Measurements from ENCODE around the gene PCGF2. TPM values are rescaled to one million over a fixed set of nuclear protein-coding genes. Genes with fewer than 3 reads are reported as not detected.

The PCGF2 gene
- total and polyA plus RNA-seq, 2 of the 8 experiments (the other 6 are each of a cell fraction or from before 2014, with no cell fraction given), result 42.1 to 93.3 TPM

GRCh38 chr17:38727736-38728135 lies 20.4 kb downstream of the PCGF2 start:
- H2BK20ac ChIP-seq (ENCODE audit: low read length), result no peak overlapping the region
- H4K91ac ChIP-seq (replicated peaks; ENCODE audit: insufficient read length, low read length), result no peak overlapping the region
- H2AK5ac ChIP-seq (ENCODE audit: low read depth, low read length), result no peak overlapping the region
- H3K79me1 ChIP-seq (ENCODE audit: low read depth, low read length), result no peaks in the 10 kb centered on the region
- no peak overlapping the region for H3K9ac ChIP-seq (replicated peaks in 1 of 4; ENCODE audit: extremely low read depth in 1 of 4, low read depth in 3 of 4, low read length in 3 of 4)
- no peaks in the 10 kb centered on the region for H3K9me3 ChIP-seq (ENCODE audit: insufficient read depth in 2 of 2, low read depth in 1 of 2, low read length in 1 of 2)
- H3K23ac ChIP-seq (ENCODE audit: insufficient read length), result no peak overlapping the region
- H2BK120ac ChIP-seq (replicated peaks; ENCODE audit: low read depth, low read length), result no peak overlapping the region
- POLR2A ChIA-PET (ENCODE audit: partially characterized antibody), result interaction anchor here (0.7 to 7.0 kb wide), 6 partner anchors 9 to 105 kb away, joined by 3 to 40 read pairs (median 8); partner anchors contain the start of gene MLLT6
- no peak overlapping the region for H2BK15ac ChIP-seq (ENCODE audit: low read length)
- peaks cover 0 to 17% (median 7%) of the 10 kb centered on the region in 4 experiments; a peak in 3 of 7 replicates for H3K27me3 ChIP-seq (replicated peaks in 1 of 4; ENCODE audit: control insufficient read depth in 3 of 4, extremely low read depth in 1 of 4, insufficient read depth in 3 of 4, low read length in 3 of 4)
- FAIRE-seq (no peak), DNase-seq (ENCODE audit: low read depth in 1 of 2, low spot score in 2 of 2) (no peak)
- no peaks in the 10 kb centered on the region for H3K79me2 ChIP-seq (ENCODE audit: control insufficient read depth in 1 of 2, insufficient read depth in 2 of 2, low read length in 2 of 2)
- H3K23me2 ChIP-seq (ENCODE audit: low read depth, low read length), result peaks cover 9% of the 10 kb centered on the region; the same call in 1 of the 2 replicates
- H3K18ac ChIP-seq (ENCODE audit: extremely low read depth, low read length), result no peak overlapping the region
- H3K27ac ChIP-seq (ENCODE audit: low read depth, low read length), result no peak overlapping the region
- H3K4me2 ChIP-seq (ENCODE audit: insufficient read depth in 1 of 2, low read depth in 2 of 2, low read length in 2 of 2), result no peak overlapping the region
- H2AFZ ChIP-seq (ENCODE audit: low read length), result no peak overlapping the region
- CTCF ChIA-PET (ENCODE audit: partially characterized antibody), result interaction anchor here (0.6 to 2.0 kb wide), 9 partner anchors 12 to 903 kb away, joined by 3 to 14 read pairs (median 5); no protein-coding TSS in a partner anchor
- H4K20me1 ChIP-seq (replicated peaks in 1 of 2; ENCODE audit: control insufficient read depth in 1 of 2, insufficient read depth in 2 of 2, low read length in 2 of 2), result peaks cover 4 to 12% of the 10 kb centered on the region in 2 experiments
- no peak overlapping the region for H4K5ac ChIP-seq (ENCODE audit: insufficient read length, low read depth, low read length)
- no peak overlapping the region for H4K8ac ChIP-seq (ENCODE audit: extremely low read depth, insufficient read depth, low read length)
- H3K4me1 ChIP-seq (replicated peaks in 1 of 4; ENCODE audit: control insufficient read depth in 3 of 4, insufficient read depth in 4 of 4, low read length in 3 of 4), result peaks cover 0 to 10% (median 5%) of the 10 kb centered on the region in 4 experiments; a peak in 5 of 7 replicates
- 97% methylated on average over 5 of the region's 5 CpGs; no CpG with 5 or more reads in 1 of the 2 experiments for WGBS, 2 experiments (ENCODE audit: extremely low coverage in 1 of 2, insufficient coverage in 1 of 2, insufficient read length in 1 of 2, insufficient replicate concordance in 2 of 2, low coverage in 1 of 2, low lambda C conversion rate in 2 of 2, missing lambda C conversion rate in 1 of 2)
- no peak overlapping the region for H3K14ac ChIP-seq (ENCODE audit: insufficient read length)
- H3K36me3 ChIP-seq (ENCODE audit: control insufficient read depth in 2 of 4, insufficient read depth in 4 of 4, low read length in 3 of 4), result no peaks in the 10 kb centered on the region; a peak in 1 of 8 replicates
- no peak overlapping the region for H3K56ac ChIP-seq (replicated peaks; ENCODE audit: insufficient read length, low read depth, low read length)
- no peak for TF ChIP-seq TBP (IDR thresholded peaks at IDR 0.05; ENCODE audit: low read depth, low read length)
- no peak for TF ChIP-seq SAP30 (IDR thresholded peaks at IDR 0.05; ENCODE audit: insufficient read depth, insufficient replicate concordance, low read length)
- TF ChIP-seq CBX8 (IDR thresholded peaks at IDR 0.05; ENCODE audit: borderline replicate concordance, low read depth, low read length), result no peak
- TF ChIP-seq RFX5 (IDR thresholded peaks at IDR 0.05; ENCODE audit: borderline replicate concordance, low read depth, low read length), result no peak
- TF ChIP-seq SP2 (IDR thresholded peaks at IDR 0.05; ENCODE audit: low read length), result no peak
- TF ChIP-seq PHF8 (conservative IDR thresholded peaks at IDR 0.05; ENCODE audit: low read depth, low read length), result no peak
- no peak for TF ChIP-seq NRF1 (IDR thresholded peaks at IDR 0.05; ENCODE audit: low read depth, low read length)
- no peak for TF ChIP-seq SIRT6 (IDR thresholded peaks at IDR 0.05; ENCODE audit: low read length)
- no peak for TF ChIP-seq YY1 (IDR thresholded peaks at IDR 0.05; ENCODE audit: low read depth, low read length)
- no peak for TF ChIP-seq RAD21 (IDR thresholded peaks at IDR 0.05 in 1 of 2, conservative IDR thresholded peaks at IDR 0.05 in 1 of 2; ENCODE audit: low read depth in 2 of 2, low read length in 2 of 2)
- H3K4ac ChIP-seq (replicated peaks; ENCODE audit: insufficient read length, low read depth, low read length), result no peak overlapping the region
- H2BK5ac ChIP-seq (ENCODE audit: low read depth, low read length), result no peak overlapping the region
- no peak overlapping the region for H2BK12ac ChIP-seq (ENCODE audit: low read depth, low read length)
- no peak overlapping the region for H3K4me3 ChIP-seq (ENCODE audit: extremely low read depth in 1 of 4, insufficient read depth in 2 of 4, low read depth in 3 of 4, low read length in 4 of 4)
